Measurements from ENCODE around the gene WNT5B.

Gene WNT5B

DNA sequence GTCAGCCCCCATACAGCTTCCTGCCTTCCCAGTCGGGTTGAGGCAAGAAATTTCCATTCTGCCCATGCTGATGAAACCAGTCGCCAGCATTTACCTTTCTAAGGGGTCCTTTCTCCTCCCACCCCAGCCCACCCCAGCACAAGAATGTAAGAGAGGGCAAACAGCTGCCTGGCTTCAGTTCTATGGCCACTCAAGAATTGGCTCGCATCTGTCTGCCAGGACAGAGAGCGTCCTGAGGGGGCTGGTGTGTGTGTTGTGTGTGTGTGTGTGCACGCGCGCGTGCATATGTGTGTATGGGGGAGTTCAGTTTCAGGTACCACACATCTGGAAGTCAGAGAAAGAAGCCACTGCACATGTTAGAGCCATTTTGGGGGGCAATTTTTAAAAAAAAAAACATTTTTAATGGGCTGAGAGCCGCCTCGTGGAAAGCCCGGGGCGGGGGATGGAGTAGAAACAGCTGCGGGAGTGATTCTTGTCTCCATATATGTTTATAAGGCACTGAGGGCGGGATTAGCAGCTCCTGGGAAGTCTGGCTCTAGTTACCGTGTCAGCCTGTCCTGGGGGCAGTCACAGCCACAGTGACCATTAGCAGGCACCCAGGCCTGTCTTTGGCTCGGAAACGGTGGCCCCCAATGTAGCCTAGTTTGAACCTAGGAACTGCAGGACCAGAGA lies at the start of gene WNT5B:
Gene WNT5B (plus strand): TSS at position 566 of the 672 bp plus-strand sequence. CDS start 2,124 bp downstream, outside the sequence.
- no peaks in the 10 kb centered on the region for H3K9me3 ChIP-seq (ENCODE audit: insufficient read depth, low read depth, low read length)

GRCh38 chr12:1579651-1580435 lies 49.2 kb upstream of the WNT5B start:
- H3K9ac ChIP-seq (ENCODE audit: low read depth, low read length): no peak overlapping the region
- H3K4me1 ChIP-seq (ENCODE audit: insufficient read depth, low read length): 0 out of 2 replicates have a peak, but pooled peaks cover 3% of the 10 kb centered on the region
- peaks cover 34% of the 10 kb centered on the region for H3K27me3 ChIP-seq (ENCODE audit: insufficient read depth, low read length)
- H3K27ac ChIP-seq (ENCODE audit: low read length): no peak overlapping the region
- no peak overlapping the region for H3K4me3 ChIP-seq (ENCODE audit: low read length)
- H3K36me3 ChIP-seq (ENCODE audit: insufficient read depth, low read depth, low read length): no peaks in the 10 kb centered on the region
- H3K9me3 ChIP-seq (ENCODE audit: insufficient read depth, low read depth, low read length): no peaks in the 10 kb centered on the region

More for the DNA sequence above, at the start of gene WNT5B:
- peaks cover 9% of the 10 kb centered on the region; the same call in 1 of the 2 replicates for H3K4me1 ChIP-seq (ENCODE audit: insufficient read depth, low read length)
- H3K27ac ChIP-seq (ENCODE audit: low read length): no peak within 1 kb of the TSS
- H3K9ac ChIP-seq (ENCODE audit: low read depth, low read length): no peak within 1 kb of the TSS
- H3K27me3 ChIP-seq (ENCODE audit: insufficient read depth, low read length): peaks cover 74% of the 10 kb centered on the region
- H3K4me3 ChIP-seq (ENCODE audit: low read length): peak within 1 kb of the TSS; percentile 63
- H3K36me3 ChIP-seq (ENCODE audit: insufficient read depth, low read depth, low read length): no peaks in the 10 kb centered on the region

DNA sequence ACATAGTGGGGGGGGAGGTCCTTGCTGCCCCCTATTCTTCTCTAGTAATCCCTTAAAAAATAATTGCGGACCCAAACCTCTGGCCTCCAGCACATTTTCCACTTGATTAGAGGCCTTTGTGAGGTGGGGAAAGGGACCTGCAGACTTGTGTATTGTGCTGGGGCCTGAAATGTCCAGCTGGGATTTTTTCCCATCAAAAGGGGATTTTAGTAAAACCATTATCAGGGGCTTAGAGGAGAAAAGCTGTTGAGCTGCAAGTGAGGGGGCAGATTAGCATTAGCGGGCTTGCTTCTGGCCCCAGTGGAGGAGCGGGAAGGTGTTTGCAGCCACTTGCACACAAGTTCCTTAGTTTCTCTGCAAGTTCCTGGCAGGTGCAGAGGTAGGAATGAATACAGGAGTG lies 48.5 kb upstream of the WNT5B start:
- Histone ChIP-seq H3K36me3 (ENCODE audit: insufficient read depth, low read depth, low read length) (no peaks in the 10 kb centered on the region), H3K9ac (ENCODE audit: low read depth, low read length) (no peak overlapping the region), H3K4me1 (ENCODE audit: insufficient read depth, low read length) (0 out of 2 replicates have a peak, but pooled peaks cover 3% of the 10 kb centered on the region), H3K27me3 (ENCODE audit: insufficient read depth, low read length) (peaks cover 35% of the 10 kb centered on the region), H3K4me3 (ENCODE audit: low read length) (no peak overlapping the region), H3K9me3 (ENCODE audit: insufficient read depth, low read depth, low read length) (no peaks in the 10 kb centered on the region), H3K27ac (ENCODE audit: low read length) (no peak overlapping the region)

- no peaks in the 10 kb centered on the region for H3K9me3 ChIP-seq (ENCODE audit: insufficient read depth, low read depth, low read length)
- H3K4me1 ChIP-seq (ENCODE audit: insufficient read depth, low read length): peaks cover 4% of the 10 kb centered on the region; the same call in 1 of the 2 replicates
- H3K36me3 ChIP-seq (ENCODE audit: insufficient read depth, low read depth, low read length): no peaks in the 10 kb centered on the region
- H3K27me3 ChIP-seq (ENCODE audit: insufficient read depth, low read length): peaks cover 46% of the 10 kb centered on the region
- H3K27ac ChIP-seq (ENCODE audit: low read length): no peak overlapping the region
- no peak overlapping the region for H3K9ac ChIP-seq (ENCODE audit: low read depth, low read length)
- H3K4me3 ChIP-seq (ENCODE audit: low read length): no peak overlapping the region
Observed at GRCh38 chr12:1581973-1582708, 46.9 kb upstream of the WNT5B start.

GRCh38 chr12:1582709-1583050 lies 46.4 kb upstream of the WNT5B start:
- Histone ChIP-seq H3K9me3 (ENCODE audit: insufficient read depth, low read depth, low read length) (no peaks in the 10 kb centered on the region), H3K4me3 (ENCODE audit: low read length) (no peak overlapping the region), H3K27ac (ENCODE audit: low read length) (no peak overlapping the region), H3K4me1 (ENCODE audit: insufficient read depth, low read length) (peaks cover 9% of the 10 kb centered on the region), H3K9ac (ENCODE audit: low read depth, low read length) (no peak overlapping the region), H3K36me3 (ENCODE audit: insufficient read depth, low read depth, low read length) (no peaks in the 10 kb centered on the region), H3K27me3 (ENCODE audit: insufficient read depth, low read length) (peaks cover 52% of the 10 kb centered on the region)

- Histone ChIP-seq H3K9me3 (ENCODE audit: insufficient read depth, low read depth, low read length) (no peaks in the 10 kb centered on the region), H3K4me1 (ENCODE audit: insufficient read depth, low read length) (peaks cover 15% of the 10 kb centered on the region), H3K36me3 (ENCODE audit: insufficient read depth, low read depth, low read length) (no peaks in the 10 kb centered on the region), H3K27ac (ENCODE audit: low read length) (no peak overlapping the region), H3K4me3 (ENCODE audit: low read length) (no peak overlapping the region), H3K9ac (ENCODE audit: low read depth, low read length) (no peak overlapping the region), H3K27me3 (ENCODE audit: insufficient read depth, low read length) (peaks cover 60% of the 10 kb centered on the region)
Observed at GRCh38 chr12:1583421-1584078, 45.5 kb upstream of the WNT5B start.

DNA sequence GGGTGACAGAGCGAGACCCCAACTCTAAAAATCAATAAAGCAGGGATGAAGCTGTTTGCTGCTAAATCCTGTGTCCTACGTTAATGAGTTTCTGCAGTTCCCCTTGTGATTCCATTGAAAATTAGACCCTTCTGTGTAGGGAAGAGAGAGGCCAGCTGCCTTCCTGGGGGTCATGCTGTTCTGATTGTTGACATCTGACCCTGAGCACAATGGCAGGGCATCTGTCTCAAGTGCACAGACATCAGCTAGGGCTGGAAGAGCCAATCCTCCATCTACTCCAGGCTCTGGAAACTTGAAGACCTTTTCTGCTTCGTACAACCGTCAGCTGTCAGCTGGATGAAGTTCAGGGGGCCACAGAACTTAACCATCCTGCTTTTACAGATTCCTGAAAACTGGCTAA lies 44.7 kb upstream of the WNT5B start:
- Histone ChIP-seq H3K9ac (ENCODE audit: low read depth, low read length) (no peak overlapping the region), H3K27me3 (ENCODE audit: insufficient read depth, low read length) (peaks cover 64% of the 10 kb centered on the region), H3K4me1 (ENCODE audit: insufficient read depth, low read length) (peaks cover 19% of the 10 kb centered on the region), H3K27ac (ENCODE audit: low read length) (no peak overlapping the region), H3K9me3 (ENCODE audit: insufficient read depth, low read depth, low read length) (no peaks in the 10 kb centered on the region), H3K36me3 (ENCODE audit: insufficient read depth, low read depth, low read length) (no peaks in the 10 kb centered on the region), H3K4me3 (ENCODE audit: low read length) (no peak overlapping the region)

DNA sequence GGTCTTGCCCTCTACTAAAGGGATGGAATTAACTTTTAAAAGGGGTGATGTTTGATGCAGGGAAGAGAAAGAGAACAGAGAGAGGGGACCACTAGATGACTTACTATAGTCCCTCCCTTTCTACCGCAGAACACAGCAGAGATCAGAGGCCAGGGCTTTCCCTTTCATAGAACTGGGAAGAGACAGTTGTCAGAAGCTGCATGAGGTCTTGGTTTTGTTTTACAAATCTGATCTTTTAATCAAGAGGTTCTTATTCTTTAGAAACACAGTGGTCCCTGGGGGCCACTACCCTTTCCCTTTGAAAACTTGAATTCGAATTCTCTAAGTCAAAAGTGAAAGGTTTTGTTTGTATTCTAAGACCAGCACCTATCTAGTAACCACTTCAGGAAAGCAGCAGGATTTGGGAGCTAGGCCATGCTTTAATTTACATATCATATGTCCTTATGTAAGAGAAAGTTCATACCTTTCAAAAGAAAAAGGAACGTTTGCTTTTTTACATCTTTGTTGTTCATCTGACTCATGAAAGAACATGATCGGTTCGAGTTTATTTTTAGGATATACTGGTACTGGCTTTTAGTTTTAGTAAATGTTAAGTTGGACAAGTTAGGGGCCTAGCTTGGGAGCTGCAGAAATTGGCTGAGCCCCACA lies 41.0 kb upstream of the WNT5B start:
- H3K4me1 ChIP-seq (ENCODE audit: insufficient read depth, low read length): peaks cover 47% of the 10 kb centered on the region
- H3K27me3 ChIP-seq (ENCODE audit: insufficient read depth, low read length): peaks cover 95% of the 10 kb centered on the region
- no peak overlapping the region for H3K27ac ChIP-seq (ENCODE audit: low read length)

GRCh38 chr12:1588575-1588947 lies 40.5 kb upstream of the WNT5B start:
- H3K4me1 ChIP-seq (ENCODE audit: insufficient read depth, low read length): peaks cover 47% of the 10 kb centered on the region
- peaks cover 99% of the 10 kb centered on the region for H3K27me3 ChIP-seq (ENCODE audit: insufficient read depth, low read length)
- no peaks in the 10 kb centered on the region for H3K36me3 ChIP-seq (ENCODE audit: insufficient read depth, low read depth, low read length)
- no peak overlapping the region for H3K27ac ChIP-seq (ENCODE audit: low read length)
- no peak overlapping the region for H3K9ac ChIP-seq (ENCODE audit: low read depth, low read length)
- H3K9me3 ChIP-seq (ENCODE audit: insufficient read depth, low read depth, low read length): no peaks in the 10 kb centered on the region
- 0 out of 2 replicates have a peak overlapping the region, but pooled peaks have one; percentile 3 for H3K4me3 ChIP-seq (ENCODE audit: low read length)

More for the DNA sequence above, 41.0 kb upstream of the WNT5B start:
- Histone ChIP-seq H3K4me3 (ENCODE audit: low read length) (0 out of 2 replicates have a peak overlapping the region, but pooled peaks have one; percentile 3), H3K9ac (ENCODE audit: low read depth, low read length) (no peak overlapping the region), H3K9me3 (ENCODE audit: insufficient read depth, low read depth, low read length) (no peaks in the 10 kb centered on the region), H3K36me3 (ENCODE audit: insufficient read depth, low read depth, low read length) (no peaks in the 10 kb centered on the region)

GRCh38 chr12:1590221-1590979 lies 38.6 kb upstream of the WNT5B start:
- H3K4me1 ChIP-seq (ENCODE audit: insufficient read depth, low read length): peaks cover 51% of the 10 kb centered on the region
- H3K9me3 ChIP-seq (ENCODE audit: insufficient read depth, low read depth, low read length): no peaks in the 10 kb centered on the region
- H3K9ac ChIP-seq (ENCODE audit: low read depth, low read length): peak overlapping the region; percentile 34; the same call in 1 of the 2 replicates
- H3K36me3 ChIP-seq (ENCODE audit: insufficient read depth, low read depth, low read length): no peaks in the 10 kb centered on the region
- H3K27me3 ChIP-seq (ENCODE audit: insufficient read depth, low read length): peaks cover 89% of the 10 kb centered on the region
- no peak overlapping the region for H3K27ac ChIP-seq (ENCODE audit: low read length)
- peak overlapping the region; percentile 65 for H3K4me3 ChIP-seq (ENCODE audit: low read length)

Data from iPS-20b (cell line).